ENCODE measurements around the gene KCNJ9. TPM values are rescaled to one million over a fixed set of nuclear protein-coding genes. Genes with fewer than 3 reads are reported as not detected.
A peak's percentile ranks its signal among the peaks of the same experiment; 100 is the strongest.
"Not testable (repeated sequence)": the region's sequence is repeated elsewhere in the genome, so short reads cannot be mapped to it uniquely, and the experiment has no call there.

Gene KCNJ9
- total RNA-seq, result not detected

GRCh38 chr1:160081261-160081936 is at the start of gene KCNJ9:
Gene KCNJ9 (plus strand): TSS chr1:160081538. CDS start chr1:160084031, 2,493 bp downstream.
- no peaks in the 10 kb centered on the region for H3K9me3 Mint-ChIP-seq
- H3K4me1 Mint-ChIP-seq (ENCODE audit: low read depth), result peaks cover 15% of the 10 kb centered on the region
- ATAC-seq (no peak), DNase-seq (no peak)
- H3K36me3 Mint-ChIP-seq (ENCODE audit: insufficient read depth), result no peaks in the 10 kb centered on the region
- peaks cover 58% of the 10 kb centered on the region for H3K27me3 Mint-ChIP-seq (ENCODE audit: low read depth)
- H3K4me3 Mint-ChIP-seq, result no peak within 1 kb of the TSS

GRCh38 chr1:160032165-160032820 is 49.0 kb upstream of the KCNJ9 start:
- H3K36me3 Mint-ChIP-seq (ENCODE audit: insufficient read depth), result peaks cover under 1% of the 10 kb centered on the region
- ATAC-seq, result no peak
- H3K9me3 Mint-ChIP-seq, result no peaks in the 10 kb centered on the region
- no peaks in the 10 kb centered on the region for H3K27me3 Mint-ChIP-seq (ENCODE audit: low read depth)
- H3K4me1 Mint-ChIP-seq (ENCODE audit: low read depth), result peaks cover 35% of the 10 kb centered on the region
- H3K4me3 Mint-ChIP-seq, result peak overlapping the region; percentile 98
- DNase-seq, result no peak

- Mint-ChIP-seq H3K27me3 (ENCODE audit: low read depth) (no peaks in the 10 kb centered on the region), H3K36me3 (ENCODE audit: insufficient read depth) (no peaks in the 10 kb centered on the region), H3K4me3 (no peak overlapping the region), H3K9me3 (no peaks in the 10 kb centered on the region), H3K4me1 (ENCODE audit: low read depth) (no peaks in the 10 kb centered on the region)
- no peak for ATAC-seq
- no peak for DNase-seq
Observed at GRCh38 chr1:160040476-160040875, 40.9 kb upstream of the KCNJ9 start.

GRCh38 chr1:160043543-160043942 is 37.8 kb upstream of the KCNJ9 start:
- peaks cover 2% of the 10 kb centered on the region for H3K27me3 Mint-ChIP-seq (ENCODE audit: low read depth)
- no peak for ATAC-seq
- no peaks in the 10 kb centered on the region for H3K36me3 Mint-ChIP-seq (ENCODE audit: insufficient read depth)
- H3K4me1 Mint-ChIP-seq (ENCODE audit: low read depth), result peaks cover 9% of the 10 kb centered on the region
- H3K9me3 Mint-ChIP-seq, result no peaks in the 10 kb centered on the region
- no peak overlapping the region for H3K4me3 Mint-ChIP-seq
- no peak for DNase-seq

- Mint-ChIP-seq H3K4me3 (no peak overlapping the region), H3K9me3 (no peaks in the 10 kb centered on the region), H3K4me1 (ENCODE audit: low read depth) (peaks cover 9% of the 10 kb centered on the region), H3K36me3 (ENCODE audit: insufficient read depth) (no peaks in the 10 kb centered on the region), H3K27me3 (ENCODE audit: low read depth) (peaks cover 2% of the 10 kb centered on the region)
- ATAC-seq (no peak), DNase-seq (no peak)
Observed at GRCh38 chr1:160045653-160046052, 35.7 kb upstream of the KCNJ9 start.

- H3K27me3 Mint-ChIP-seq (ENCODE audit: low read depth), result peaks cover 2% of the 10 kb centered on the region
- no peaks in the 10 kb centered on the region for H3K36me3 Mint-ChIP-seq (ENCODE audit: insufficient read depth)
- peak; percentile 76 to 85 for ATAC-seq
- H3K4me1 Mint-ChIP-seq (ENCODE audit: low read depth), result peaks cover 9% of the 10 kb centered on the region
- H3K4me3 Mint-ChIP-seq, result peak overlapping the region; percentile 71
- DNase-seq, result peak; percentile 14
- no peaks in the 10 kb centered on the region for H3K9me3 Mint-ChIP-seq
Observed at GRCh38 chr1:160046494-160047110, 34.7 kb upstream of the KCNJ9 start.

GRCh38 chr1:160047111-160047991 is 34.0 kb upstream of the KCNJ9 start:
- Mint-ChIP-seq H3K27me3 (ENCODE audit: low read depth) (peaks cover 5% of the 10 kb centered on the region), H3K4me1 (ENCODE audit: low read depth) (peaks cover 9% of the 10 kb centered on the region), H3K9me3 (no peaks in the 10 kb centered on the region), H3K4me3 (peak overlapping the region; percentile 71), H3K36me3 (ENCODE audit: insufficient read depth) (no peaks in the 10 kb centered on the region)
- DNase-seq (no peak), ATAC-seq (no peak)

GRCh38 chr1:160048335-160048734 is 33.0 kb upstream of the KCNJ9 start:
- H3K27me3 Mint-ChIP-seq (ENCODE audit: low read depth), result peaks cover 9% of the 10 kb centered on the region
- no peaks in the 10 kb centered on the region for H3K36me3 Mint-ChIP-seq (ENCODE audit: insufficient read depth)
- no peak for ATAC-seq

GRCh38 chr1:160049101-160049500 is 32.2 kb upstream of the KCNJ9 start:
- Mint-ChIP-seq H3K4me3 (no peak overlapping the region), H3K27me3 (ENCODE audit: low read depth) (peaks cover 16% of the 10 kb centered on the region), H3K9me3 (no peaks in the 10 kb centered on the region), H3K36me3 (ENCODE audit: insufficient read depth) (no peaks in the 10 kb centered on the region), H3K4me1 (ENCODE audit: low read depth) (peaks cover 9% of the 10 kb centered on the region)
- DNase-seq (no peak), ATAC-seq (no peak)

More at GRCh38 chr1:160048335-160048734, 33.0 kb upstream of the KCNJ9 start:
- H3K4me1 Mint-ChIP-seq (ENCODE audit: low read depth), result peaks cover 9% of the 10 kb centered on the region
- H3K4me3 Mint-ChIP-seq, result no peak overlapping the region
- no peaks in the 10 kb centered on the region for H3K9me3 Mint-ChIP-seq
- no peak for DNase-seq

GRCh38 chr1:160050182-160050581 is 31.2 kb upstream of the KCNJ9 start:
- not testable (repeated sequence) for DNase-seq; ATAC-seq; H3K4me1 Mint-ChIP-seq (ENCODE audit: low read depth); H3K36me3 Mint-ChIP-seq (ENCODE audit: insufficient read depth); H3K9me3 Mint-ChIP-seq; H3K4me3 Mint-ChIP-seq
- peaks cover 25% of the 10 kb centered on the region for H3K27me3 Mint-ChIP-seq (ENCODE audit: low read depth)

GRCh38 chr1:160050619-160051018 is 30.7 kb upstream of the KCNJ9 start:
- no peak for ATAC-seq
- no peaks in the 10 kb centered on the region for H3K9me3 Mint-ChIP-seq
- peaks cover 25% of the 10 kb centered on the region for H3K27me3 Mint-ChIP-seq (ENCODE audit: low read depth)
- no peak for DNase-seq
- H3K4me3 Mint-ChIP-seq, result no peak overlapping the region
- peaks cover 9% of the 10 kb centered on the region for H3K4me1 Mint-ChIP-seq (ENCODE audit: low read depth)
- no peaks in the 10 kb centered on the region for H3K36me3 Mint-ChIP-seq (ENCODE audit: insufficient read depth)

GRCh38 chr1:160052936-160053335 is 28.4 kb upstream of the KCNJ9 start:
- no peaks in the 10 kb centered on the region for H3K4me1 Mint-ChIP-seq (ENCODE audit: low read depth)
- H3K27me3 Mint-ChIP-seq (ENCODE audit: low read depth), result peaks cover 31% of the 10 kb centered on the region
- no peak for DNase-seq
- ATAC-seq, result no peak
- H3K4me3 Mint-ChIP-seq, result no peak overlapping the region
- no peaks in the 10 kb centered on the region for H3K9me3 Mint-ChIP-seq
- no peaks in the 10 kb centered on the region for H3K36me3 Mint-ChIP-seq (ENCODE audit: insufficient read depth)

- Mint-ChIP-seq H3K4me1 (ENCODE audit: low read depth) (no peaks in the 10 kb centered on the region), H3K4me3 (no peak overlapping the region), H3K9me3 (no peaks in the 10 kb centered on the region), H3K27me3 (ENCODE audit: low read depth) (peaks cover 37% of the 10 kb centered on the region), H3K36me3 (ENCODE audit: insufficient read depth) (no peaks in the 10 kb centered on the region)
- DNase-seq, result no peak
- no peak for ATAC-seq
Observed at GRCh38 chr1:160053548-160054365, 27.6 kb upstream of the KCNJ9 start.
